Urothelium cell line (cell line): ENCODE measurements around the gene TMEM139.
"Not testable (repeated sequence)": the region's sequence is repeated elsewhere in the genome, so short reads cannot be mapped to it uniquely, and the experiment has no call there.

ENCODE experiments used
- DNase-seq: peaks from one replicate; pipeline ENCODE4 v3.0.0; 2011; ENCODE audit warnings: low spot score, mixed read lengths
- FAIRE-seq: peaks from 2 replicates; lab custom pipeline; 2011; peaks lifted over from hg19 to GRCh38; lab: Jason Lieb, UNC

TMEM139 gene

DNA sequence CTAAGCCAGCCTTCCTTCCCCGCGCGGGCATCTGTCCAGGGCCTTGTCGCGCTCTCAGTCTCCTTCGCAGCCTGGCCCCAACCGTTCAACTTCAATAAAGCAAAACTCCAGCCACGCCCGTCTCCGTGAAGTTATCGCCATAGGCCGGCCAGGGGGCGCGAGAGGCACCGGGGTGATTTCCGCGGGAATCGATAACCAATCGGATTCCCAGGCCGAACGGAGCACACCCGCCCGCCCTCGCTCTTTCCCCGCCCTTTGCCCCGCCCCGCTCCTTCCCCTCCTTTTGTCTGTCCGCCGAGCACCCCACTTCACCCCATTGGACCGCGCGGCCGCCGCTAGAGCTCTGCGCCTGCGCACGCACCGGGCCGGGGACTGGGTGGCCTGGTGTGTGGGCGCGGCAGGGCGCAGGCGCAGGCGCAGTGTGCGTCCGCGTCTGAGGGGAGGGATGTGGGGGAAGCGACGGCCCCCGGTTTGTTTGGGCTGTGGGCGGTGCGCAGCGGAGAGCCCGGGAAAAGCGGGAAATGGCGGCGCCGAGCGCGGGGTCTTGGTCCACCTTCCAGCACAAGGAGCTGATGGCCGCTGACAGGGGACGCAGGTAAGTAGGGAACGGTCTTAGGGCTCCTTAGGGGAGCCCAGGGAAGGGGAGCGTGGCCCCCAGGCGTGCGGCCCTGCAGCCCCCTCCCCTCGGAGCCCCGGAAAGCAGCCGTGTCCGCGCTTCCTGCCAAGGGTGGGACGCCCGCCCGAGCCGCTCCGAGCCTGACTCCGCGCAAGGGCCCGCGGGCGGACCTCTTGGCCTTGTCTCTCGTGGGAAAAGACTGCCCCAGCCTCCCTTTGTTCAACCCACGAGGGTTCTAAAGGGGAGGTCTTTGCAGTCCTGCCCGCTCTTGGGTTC, 3.4 kb downstream of the TMEM139 start, which contains the start of gene CASP2:
Gene CASP2, plus strand, starts transcription at position 417 of the 892 bp plus-strand sequence. Its CDS starts 105 bp downstream, at position 522.
- FAIRE-seq = peak; percentile 17

DNA sequence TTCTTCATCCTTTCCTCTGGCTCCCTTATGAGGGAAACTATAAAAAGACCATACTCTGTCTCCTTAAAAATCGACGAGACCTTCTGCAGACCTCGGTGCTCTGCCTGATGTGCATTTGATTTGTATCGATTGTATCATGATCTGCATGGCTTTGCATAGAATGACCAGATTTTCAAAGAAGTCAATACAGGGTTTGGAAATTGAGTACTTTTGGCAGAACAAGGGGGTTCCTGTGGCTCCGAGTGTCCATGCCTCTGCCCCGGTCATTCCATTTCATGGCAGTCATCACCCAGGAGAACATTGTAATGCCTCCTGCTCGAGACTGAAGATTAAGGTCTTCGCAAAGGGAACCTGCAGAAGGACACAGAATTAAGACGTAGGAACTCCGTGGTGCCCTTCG, 4.1 kb downstream of the TMEM139 start:
- FAIRE-seq (no peak), DNase-seq (no peak)

More for the DNA sequence above, 3.4 kb downstream of the TMEM139 start, which contains the start of gene CASP2:
- DNase-seq = peak; percentile 98

DNA sequence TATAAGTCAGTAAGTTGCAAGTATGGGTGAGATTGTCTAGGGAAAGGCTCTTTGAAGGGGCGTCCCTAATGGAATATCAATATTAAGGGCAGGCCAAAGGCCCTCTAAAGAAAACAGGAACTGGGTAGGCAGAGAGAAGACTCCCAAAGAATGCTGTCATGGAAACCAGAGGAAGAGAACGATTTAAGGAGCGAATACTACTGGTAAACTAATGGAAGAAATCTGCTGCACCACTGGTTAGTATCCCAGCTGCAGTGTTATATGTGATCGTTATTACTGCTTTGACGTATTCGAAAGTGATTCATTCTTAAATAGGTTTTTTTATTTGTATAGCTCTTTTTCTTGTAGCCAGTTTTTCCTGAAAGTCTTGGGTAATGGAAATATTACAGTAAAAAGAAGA, 4.7 kb downstream of the TMEM139 start:
- DNase-seq = no peak
- FAIRE-seq = no peak

DNA sequence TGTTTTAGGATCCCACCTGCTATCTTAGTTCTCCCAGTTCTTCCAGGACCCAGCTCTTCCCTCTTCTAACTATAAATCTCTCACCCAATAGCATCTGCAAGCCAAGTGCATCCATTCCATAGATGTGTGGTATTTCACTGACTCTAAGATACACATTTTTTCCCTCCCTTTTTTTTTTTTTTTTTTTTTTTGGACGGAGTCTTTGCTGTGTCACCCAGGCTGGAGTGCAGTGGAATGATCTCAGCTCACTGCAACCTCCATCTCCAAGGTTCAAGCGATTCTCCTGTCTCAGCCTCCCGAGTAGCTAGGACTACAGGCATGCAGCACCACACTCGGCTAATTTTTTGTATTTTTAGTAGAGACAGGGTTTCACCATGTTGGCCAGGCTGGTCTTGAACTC, 5.1 kb downstream of the TMEM139 start:
- not testable (repeated sequence) for DNase-seq, FAIRE-seq

DNA sequence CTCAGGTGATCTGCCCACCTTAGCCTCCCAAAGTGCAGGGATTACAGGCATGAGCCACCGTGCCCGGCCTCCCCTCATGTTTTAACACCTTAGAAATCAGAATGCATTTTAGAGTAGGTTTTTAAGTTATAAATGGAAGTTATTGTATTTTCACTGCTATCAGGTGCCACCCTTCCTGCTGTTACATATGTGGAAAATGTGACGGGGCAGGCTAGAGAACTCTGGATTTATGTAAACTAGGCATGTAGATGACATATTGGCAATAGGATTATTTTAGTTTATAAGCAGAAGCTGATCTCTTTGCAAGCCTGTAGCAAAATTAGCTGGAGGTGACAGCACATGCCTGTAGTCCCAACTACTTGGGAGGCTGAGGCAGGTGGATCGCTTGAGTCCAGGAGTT, 5.5 kb downstream of the TMEM139 start:
- no peak for FAIRE-seq

DNA sequence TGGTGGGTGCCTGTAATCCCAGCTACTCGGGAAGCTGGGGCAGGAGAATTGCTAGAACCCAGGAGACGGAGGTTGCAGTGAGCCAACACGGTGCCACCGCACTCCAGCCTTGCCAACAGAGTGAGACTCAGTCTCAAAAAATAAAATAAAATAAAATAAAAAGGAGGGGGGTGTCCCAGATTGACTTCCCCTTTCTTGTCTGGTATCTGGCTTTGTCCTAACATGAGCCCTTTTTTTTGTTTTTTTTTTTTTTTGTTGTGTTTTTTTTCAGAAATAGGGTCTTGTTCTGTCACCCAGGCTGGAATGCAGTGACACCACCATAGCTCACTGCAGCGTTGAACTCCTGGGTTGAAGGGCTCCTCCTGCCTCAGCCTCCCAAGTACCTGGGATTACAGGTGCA, 8.1 kb downstream of the TMEM139 start:
- DNase-seq (no peak), FAIRE-seq (no peak)

More for the DNA sequence above, 5.5 kb downstream of the TMEM139 start:
- DNase-seq = no peak

DNA sequence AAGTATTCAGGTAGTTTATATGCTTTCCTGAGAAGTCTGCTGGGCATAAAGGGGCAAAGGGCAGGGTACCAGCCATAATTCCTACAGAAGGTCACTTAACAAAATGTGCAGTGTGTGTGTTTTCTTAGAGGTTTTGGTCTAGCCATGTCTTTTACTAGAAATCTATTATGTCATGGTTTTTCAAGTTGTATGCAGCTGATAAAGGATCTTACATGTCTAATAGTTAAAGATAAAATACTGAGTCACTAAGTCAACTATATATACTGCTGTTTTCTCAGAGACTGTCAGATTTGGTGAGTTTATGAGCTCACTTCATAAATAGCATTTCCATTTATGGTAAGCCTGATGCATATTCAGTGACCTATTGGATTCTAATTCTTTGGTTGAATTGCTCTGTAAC, 11.1 kb downstream of the TMEM139 start:
- FAIRE-seq = no peak
- no peak for DNase-seq

DNA sequence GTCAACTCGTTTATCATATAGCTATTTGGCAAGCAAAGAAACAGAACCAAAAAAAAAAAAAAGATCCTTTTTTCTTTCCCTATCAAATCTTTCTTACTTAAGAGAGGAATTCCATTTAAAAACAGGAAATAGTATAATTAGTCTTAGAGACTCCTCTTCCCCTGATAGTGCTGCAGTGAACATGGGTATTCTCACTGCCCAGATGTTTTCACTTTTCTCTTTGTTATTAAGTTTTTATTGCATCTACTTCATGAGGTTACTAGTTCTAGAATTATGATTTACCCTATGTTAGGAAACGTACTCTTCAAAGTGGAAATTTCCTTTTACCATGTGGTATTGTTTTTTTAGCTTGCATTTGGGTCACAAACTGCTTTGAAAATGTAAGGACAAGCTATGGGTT, 11.9 kb downstream of the TMEM139 start:
- FAIRE-seq (no peak), DNase-seq (no peak)

DNA sequence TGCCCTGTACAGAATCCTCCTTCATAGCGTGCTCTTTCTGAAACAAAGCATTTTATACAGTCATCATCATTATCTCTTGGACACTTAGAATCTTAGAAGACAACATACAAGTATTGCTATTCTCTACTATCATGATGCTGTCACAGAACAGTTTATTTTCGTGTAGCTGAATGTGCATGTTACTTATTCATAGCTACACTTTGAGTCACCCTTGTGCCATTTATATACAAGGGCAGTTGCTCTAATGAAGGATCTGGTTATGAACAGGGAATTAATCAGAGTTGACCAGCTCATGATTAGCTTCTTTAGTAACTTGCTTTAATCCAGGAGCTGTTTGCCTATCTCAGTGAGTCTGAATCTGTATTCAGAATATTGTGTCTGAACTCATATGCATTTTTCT, 14.6 kb downstream of the TMEM139 start:
- no peak for DNase-seq
- no peak for FAIRE-seq

DNA sequence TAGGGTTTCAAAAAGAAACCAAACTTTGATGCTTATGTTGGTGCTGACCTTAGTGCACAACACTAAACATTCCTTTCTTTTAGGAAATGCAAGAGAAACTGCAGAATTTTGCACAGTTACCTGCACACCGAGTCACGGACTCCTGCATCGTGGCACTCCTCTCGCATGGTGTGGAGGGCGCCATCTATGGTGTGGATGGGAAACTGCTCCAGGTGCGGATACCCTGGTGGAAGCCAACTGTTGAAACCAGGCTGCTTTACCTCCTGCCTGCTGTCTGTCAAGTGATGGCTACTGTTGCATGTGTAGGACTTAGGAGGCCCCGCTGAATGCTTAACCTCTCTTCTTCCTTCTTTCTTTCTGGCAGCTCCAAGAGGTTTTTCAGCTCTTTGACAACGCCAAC, 15.1 kb downstream of the TMEM139 start:
- DNase-seq (no peak), FAIRE-seq (no peak)

DNA sequence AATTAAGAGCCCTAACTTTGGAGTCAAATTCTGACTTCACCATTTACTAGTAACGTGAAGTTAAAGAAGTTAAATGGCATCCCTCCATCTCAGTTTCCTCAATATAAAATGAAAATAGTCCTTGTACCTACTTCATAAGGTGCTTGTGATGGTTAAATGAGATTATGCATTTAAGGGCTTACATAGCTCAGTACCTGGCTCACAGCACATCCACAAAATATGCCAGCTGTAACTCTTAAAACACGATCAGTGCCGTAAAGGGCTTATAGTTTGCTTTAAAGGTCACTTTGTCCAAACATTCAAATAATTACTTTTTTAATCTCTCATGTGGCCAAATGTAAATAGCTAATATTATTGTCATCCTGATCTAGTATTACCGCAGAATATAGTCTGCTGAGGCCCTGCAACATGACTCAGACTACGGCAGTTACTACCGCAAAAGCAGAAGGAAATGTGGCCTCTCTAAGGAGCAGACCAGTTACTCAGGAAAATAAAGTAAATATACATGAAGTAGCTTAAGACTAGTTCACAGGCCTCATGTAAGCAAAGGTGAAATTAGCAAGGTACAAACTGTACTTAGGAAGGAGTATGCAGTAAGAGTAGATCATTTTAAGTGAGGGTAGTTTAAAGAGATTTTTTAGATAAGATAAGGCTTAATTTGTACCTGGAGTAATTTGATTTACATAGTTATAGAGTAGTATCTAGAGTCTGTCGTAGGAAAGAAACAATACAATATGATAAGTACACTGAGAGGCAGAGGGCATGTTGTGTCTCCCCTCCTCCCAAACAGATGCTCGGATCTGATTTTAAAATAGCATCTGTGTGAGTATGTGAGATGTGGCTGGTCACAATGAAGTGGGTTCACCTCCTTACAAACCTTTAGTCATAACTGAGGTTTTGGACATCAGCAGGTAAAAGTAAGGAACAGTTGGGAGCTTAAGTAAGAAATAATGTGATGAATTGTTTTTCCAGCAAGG, 16.5 kb downstream of the TMEM139 start:
- no peak for FAIRE-seq
- no peak for DNase-seq

DNA sequence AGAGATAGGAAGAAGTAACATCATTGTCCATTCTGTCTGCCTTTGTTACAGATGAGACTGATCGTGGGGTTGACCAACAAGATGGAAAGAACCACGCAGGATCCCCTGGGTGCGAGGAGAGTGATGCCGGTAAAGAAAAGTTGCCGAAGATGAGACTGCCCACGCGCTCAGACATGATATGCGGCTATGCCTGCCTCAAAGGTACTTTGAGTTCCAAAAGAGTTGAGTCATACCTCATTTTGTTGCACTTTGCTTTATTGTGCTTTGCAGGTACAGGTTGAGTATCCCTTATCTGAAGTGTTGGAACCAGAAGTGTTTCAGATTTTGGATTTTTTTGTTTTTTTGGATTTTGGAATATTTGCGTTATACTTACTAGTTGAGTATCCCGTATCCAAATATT, 19.0 kb downstream of the TMEM139 start:
- FAIRE-seq (no peak), DNase-seq (no peak)

DNA sequence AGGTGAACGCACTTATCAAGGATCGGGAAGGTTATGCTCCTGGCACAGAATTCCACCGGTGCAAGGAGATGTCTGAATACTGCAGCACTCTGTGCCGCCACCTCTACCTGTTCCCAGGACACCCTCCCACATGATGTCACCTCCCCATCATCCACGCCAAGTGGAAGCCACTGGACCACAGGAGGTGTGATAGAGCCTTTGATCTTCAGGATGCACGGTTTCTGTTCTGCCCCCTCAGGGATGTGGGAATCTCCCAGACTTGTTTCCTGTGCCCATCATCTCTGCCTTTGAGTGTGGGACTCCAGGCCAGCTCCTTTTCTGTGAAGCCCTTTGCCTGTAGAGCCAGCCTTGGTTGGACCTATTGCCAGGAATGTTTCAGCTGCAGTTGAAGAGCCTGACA, 20.2 kb downstream of the TMEM139 start:
- no peak for FAIRE-seq
- DNase-seq = no peak

DNA sequence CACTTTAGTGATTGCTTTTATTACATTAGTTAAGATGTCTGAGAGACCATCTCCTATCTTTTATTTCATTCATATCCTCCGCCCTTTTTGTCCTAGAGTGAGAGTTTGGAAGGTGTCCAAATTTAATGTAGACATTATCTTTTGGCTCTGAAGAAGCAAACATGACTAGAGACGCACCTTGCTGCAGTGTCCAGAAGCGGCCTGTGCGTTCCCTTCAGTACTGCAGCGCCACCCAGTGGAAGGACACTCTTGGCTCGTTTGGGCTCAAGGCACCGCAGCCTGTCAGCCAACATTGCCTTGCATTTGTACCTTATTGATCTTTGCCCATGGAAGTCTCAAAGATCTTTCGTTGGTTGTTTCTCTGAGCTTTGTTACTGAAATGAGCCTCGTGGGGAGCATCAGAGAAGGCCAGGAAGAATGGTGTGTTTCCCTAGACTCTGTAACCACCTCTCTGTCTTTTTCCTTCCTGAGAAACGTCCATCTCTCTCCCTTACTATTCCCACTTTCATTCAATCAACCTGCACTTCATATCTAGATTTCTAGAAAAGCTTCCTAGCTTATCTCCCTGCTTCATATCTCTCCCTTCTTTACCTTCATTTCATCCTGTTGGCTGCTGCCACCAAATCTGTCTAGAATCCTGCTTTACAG, 20.8 kb downstream of the TMEM139 start:
- DNase-seq = peak; percentile 40

DNA sequence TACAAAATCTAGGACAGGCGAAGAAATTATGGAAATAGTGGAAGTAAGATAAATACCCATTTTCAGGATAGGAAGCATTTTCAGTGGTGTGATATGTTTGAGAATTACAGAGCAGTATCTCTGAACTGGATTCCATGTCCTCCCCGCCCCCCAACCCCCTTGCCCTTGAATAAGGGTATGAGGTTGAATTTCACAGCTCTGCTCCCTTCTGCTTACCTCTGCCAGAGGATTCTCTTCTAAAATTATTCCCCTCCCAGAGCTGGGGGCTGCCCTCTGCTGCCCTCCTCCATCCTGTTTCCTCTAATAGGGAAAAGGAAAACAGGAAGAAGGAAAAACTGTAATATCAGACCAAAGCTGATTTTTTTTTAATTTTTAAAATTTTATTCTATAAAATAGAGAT, 23.9 kb downstream of the TMEM139 start:
- DNase-seq (no peak), FAIRE-seq (no peak)

More for the DNA sequence above, 20.8 kb downstream of the TMEM139 start:
- FAIRE-seq = no peak

DNA sequence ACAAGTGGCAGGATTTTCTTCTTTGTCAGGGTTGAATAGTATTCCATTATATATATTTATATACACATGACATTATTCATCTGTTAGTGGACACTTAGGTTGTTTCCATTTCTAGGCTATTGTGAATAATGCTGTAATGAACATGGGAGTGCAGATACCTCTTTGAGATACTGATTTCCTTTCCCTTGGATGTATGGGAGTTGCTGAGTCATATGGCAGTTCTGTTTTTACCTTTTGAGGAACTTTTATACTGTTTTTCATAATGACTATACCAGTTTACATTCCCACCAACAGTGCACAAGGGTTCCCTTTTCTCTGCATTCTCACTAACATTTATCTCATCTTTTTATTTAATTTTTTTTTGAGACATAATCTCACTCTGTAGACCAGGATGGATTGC, 29.4 kb downstream of the TMEM139 start:
- FAIRE-seq = no peak
- no peak for DNase-seq

DNA sequence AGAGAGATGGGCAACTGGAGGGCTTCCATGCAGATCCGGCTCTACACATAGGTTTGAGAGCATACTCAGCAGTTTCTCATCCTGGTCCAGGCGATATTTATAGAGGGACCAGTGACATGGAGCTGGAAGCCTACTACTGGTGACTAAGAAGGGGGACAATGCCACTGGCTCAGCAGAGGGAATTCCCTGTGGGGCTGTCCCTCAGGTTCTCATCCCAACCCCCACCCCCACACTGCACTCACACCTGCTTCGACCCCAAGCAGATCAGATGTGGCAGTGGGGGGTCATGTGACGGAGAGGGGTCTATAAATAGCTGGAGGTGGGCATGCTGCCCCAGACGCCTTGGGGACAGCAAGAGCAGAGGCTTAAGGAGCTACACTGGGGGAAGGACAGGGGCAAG, 31.0 kb downstream of the TMEM139 start, which contains the start of gene CLCN1:
Gene CLCN1, plus strand, starts transcription at position 336 of the 400 bp plus-strand sequence. CDS start 102 bp downstream, outside the sequence.
- FAIRE-seq (no peak), DNase-seq (no peak)

DNA sequence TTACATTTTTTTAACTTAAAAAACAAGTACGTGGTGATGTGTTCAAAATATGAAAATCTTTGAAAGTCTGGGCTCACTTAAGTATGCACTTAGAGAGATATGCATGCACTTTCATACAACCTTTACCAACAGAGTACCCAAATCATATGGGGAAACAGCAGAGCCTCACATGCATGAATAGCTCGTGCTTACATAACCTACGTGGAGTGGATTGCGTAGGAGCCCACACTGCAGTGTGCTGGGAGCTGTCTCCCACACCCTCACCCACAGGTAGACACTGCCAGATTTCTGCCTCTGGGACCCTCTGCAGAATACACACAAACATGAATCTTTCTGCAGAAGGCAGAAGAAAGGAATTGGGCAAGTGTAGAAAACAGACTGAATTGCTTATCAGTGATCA, 31.7 kb downstream of the TMEM139 start:
- FAIRE-seq (no peak), DNase-seq (no peak)

DNA sequence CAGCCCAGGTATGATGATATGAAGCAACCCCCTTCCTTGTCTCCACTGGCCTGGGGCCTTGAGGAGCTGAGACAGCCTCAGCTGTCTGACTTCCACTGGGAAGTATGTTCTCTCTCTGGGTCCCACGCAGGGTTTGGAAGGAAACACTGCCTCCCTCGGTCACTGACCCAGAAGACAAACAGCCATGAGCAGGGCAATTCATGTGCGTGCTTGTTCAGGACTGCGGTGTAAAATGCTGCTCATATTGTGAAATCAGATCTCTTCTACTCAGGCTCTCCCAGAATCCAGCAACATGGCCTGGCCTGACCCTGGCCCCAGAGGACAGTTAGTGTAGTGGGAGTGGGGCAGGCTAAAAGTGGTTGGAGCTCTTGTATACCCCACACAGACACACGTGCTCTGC, 33.9 kb downstream of the TMEM139 start:
- DNase-seq = no peak
- no peak for FAIRE-seq

DNA sequence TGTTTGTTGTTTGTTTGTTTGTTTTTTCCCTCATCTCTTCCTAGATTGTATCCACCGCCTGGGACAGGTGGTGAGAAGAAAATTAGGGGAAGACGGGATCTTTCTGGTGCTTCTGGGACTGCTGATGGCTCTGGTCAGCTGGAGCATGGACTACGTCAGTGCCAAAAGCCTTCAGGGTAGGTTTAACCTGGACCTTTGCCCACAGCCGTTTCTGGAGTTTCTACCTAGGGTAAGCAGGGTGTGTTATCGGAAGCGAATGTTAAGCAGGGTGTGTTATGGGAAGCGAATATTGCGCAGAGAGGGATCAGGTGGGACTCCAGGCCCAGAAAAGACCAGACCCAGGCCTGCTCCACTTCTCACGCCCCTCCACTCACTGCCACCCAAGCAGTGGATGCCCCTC, 35.9 kb downstream of the TMEM139 start:
- no peak for FAIRE-seq

DNA sequence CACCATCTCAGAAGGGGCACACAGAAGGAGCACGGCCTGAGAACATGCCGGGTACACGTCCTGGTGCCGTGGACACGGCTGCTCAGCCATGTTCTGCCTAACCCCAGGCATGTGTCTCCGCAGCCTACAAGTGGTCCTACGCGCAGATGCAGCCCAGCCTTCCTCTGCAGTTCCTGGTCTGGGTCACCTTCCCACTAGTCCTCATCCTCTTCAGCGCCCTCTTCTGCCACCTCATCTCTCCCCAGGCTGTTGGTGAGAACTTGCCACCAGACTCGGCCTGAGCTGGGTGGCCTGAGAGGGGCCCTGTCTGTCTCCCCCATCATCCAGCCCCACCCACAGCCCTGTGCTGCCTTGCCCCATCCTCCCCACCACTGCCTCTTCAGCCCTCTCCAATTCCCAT, 36.5 kb downstream of the TMEM139 start:
- no peak for FAIRE-seq
- no peak for DNase-seq

More for the DNA sequence above, 35.9 kb downstream of the TMEM139 start:
- no peak for DNase-seq
